ENCODE measurements around the gene FAM187B. TPM values are rescaled to one million over a fixed set of nuclear protein-coding genes. Genes with fewer than 3 reads are reported as not detected.

The FAM187B gene
- total RNA-seq, result under 1 TPM in 1 of 2 donors, not detected in 1; 0.20 TPM
- polyA plus RNA-seq (ENCODE audit: insufficient read length in 6 of 6), result not detected
- long read RNA-seq, donor 1, result 0 reads
- long read RNA-seq, donor 2, partial matches to known transcripts, result 122 of 122 reads
- long read RNA-seq, donor 2, other reads (novel, unspliced or antisense), result 0 of 122 reads
- long read RNA-seq, donor 3, result 0 reads
- long read RNA-seq, donor 4, partial matches to known transcripts, result 1 of 1 reads
- long read RNA-seq, donor 4, other reads (novel, unspliced or antisense), result 0 of 1 reads
- long read RNA-seq, donor 5, result 0 reads
- long read RNA-seq, donor 6, result 0 reads
- long read RNA-seq, donor 7, result 0 reads
- long read RNA-seq, donor 8, result 0 reads
- long read RNA-seq, donor 9, result 0 reads
- long read RNA-seq, donor 10, result 0 reads
- long read RNA-seq, donor 11, result 0 reads
- long read RNA-seq, donor 12, result 0 reads

DNA sequence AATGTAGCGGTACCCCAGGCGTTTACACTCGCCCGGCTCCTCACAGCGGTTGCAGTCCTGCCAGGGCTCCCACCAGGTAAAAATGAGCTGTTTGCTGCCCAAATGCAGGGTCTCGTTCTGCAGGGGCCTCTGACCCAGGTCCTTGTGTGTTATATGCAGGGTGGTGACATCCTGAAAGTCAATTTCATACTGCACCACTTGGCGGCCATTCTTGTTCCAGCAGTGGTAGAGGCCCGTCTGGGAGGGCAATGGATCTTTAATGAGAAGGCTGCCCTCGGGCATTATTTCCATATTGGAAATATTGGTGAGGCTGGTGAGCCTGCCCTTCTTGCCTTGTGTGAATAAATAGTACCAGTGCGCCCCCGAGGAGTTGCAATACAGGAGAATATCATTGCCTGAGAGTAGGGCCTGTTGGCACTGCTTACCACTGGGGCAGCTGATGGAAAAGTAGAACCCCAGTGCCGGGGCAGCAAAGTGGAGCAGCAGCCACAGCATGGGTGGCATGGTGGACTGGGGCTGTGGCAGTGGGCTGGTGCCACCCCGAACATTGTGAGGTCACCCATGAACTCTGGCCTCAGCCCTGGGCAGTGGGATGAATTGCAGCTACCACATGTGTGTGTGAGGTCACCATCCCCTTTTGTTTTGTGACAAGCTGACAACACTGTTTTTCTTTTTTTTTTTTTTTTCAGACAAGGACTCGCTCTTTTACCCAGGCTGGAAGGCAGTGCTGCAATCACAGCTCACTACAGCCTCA is at the start of gene FAM187B:
Gene FAM187B, minus strand, starts transcription at position 563 of the 754 bp plus-strand sequence. Its CDS starts 59 bp downstream, at position 504.
- no peak for TF ChIP-seq CTCF (IDR thresholded peaks at IDR 0.05)
- H3K4me1 ChIP-seq, result no peaks in the 10 kb centered on the region
- no peak within 1 kb of the TSS for H3K27ac ChIP-seq
- DNase-seq (no peak), ATAC-seq (no peak)
- no peaks in the 10 kb centered on the region for H3K9me3 ChIP-seq
- H3K36me3 ChIP-seq, result no peaks in the 10 kb centered on the region
- no peaks in the 10 kb centered on the region for H3K27me3 ChIP-seq
- no peak within 1 kb of the TSS for H3K4me3 ChIP-seq
- intact Hi-C loops (cut with DNase I), result no loop called here

DNA sequence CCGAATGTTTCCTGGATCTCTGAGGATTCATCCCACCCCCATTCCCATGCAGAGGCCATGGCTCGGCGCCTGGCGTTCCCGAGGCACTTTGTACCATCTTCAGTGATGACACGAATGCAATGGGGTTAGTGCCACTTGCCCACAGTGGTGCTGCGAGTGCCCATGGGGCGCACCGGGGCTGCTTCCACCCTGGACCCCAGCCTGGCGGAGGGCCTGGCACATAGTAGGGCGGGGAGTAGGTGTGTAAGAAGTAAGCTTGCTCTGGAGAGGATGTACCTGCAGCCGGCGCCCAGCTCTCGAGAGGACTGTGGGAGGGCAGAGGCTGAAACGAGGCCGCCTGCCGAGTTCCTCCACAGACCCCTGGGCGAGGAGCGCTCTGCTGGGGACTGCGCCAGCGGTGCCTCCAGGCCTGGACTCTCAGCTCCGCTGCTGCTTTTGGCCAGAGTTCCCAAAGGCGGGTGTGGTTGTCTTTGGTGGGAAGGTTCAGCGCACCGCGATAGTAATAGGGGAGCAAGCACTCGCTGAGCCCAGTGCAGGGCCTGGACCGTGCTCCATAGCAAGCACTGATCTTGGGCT is 48.3 kb upstream of the FAM187B start:
- H3K27ac ChIP-seq, result no peak overlapping the region
- peaks cover 0 to 4% of the 10 kb centered on the region in 2 donors for H3K27me3 ChIP-seq
- intact Hi-C loops (cut with DNase I), result no loop called here
- TF ChIP-seq CTCF (IDR thresholded peaks at IDR 0.05), result no peak
- DNase-seq (no peak), ATAC-seq (no peak)
- H3K36me3 ChIP-seq, result peaks cover 0 to 81% of the 10 kb centered on the region in 2 donors
- H3K4me3 ChIP-seq, result no peak overlapping the region
- no peaks in the 10 kb centered on the region for H3K9me3 ChIP-seq
- H3K4me1 ChIP-seq, result peaks cover 0 to 28% of the 10 kb centered on the region in 2 donors

DNA sequence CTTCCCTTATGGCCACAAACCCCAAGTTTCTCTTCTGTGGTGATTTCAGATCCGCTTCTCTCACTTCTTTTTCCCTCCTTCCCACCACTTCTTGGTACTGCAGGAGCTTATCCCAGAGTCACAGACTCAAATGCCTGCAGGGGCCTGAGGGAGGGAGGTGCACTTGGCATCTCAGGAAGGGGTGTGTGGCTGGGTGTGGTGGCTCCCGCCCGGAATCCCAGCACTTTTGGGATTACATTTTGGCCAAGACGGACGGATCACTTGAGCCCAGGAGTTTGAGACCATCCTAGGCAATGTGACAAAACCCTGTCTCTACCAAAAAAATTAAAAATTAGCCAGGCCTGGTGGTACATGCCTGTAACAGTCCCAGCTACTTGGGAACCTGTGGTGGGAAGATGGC is 45.8 kb upstream of the FAM187B start:
- Histone ChIP-seq H3K4me3 (no peak overlapping the region), H3K9me3 (no peaks in the 10 kb centered on the region), H3K4me1 (peaks cover 3 to 41% of the 10 kb centered on the region in 2 donors), H3K36me3 (peaks cover 0 to 95% of the 10 kb centered on the region in 2 donors), H3K27me3 (no peaks in the 10 kb centered on the region), H3K27ac (no peak overlapping the region)
- intact Hi-C loops (cut with DNase I), result no loop called here
- ATAC-seq, result no peak
- no peak for TF ChIP-seq CTCF (IDR thresholded peaks at IDR 0.05)
- no peak for DNase-seq

GRCh38 chr19:35273686-35274259 is 45.2 kb upstream of the FAM187B start:
- intact Hi-C loops (cut with DNase I), result no loop called here
- Histone ChIP-seq H3K36me3 (peaks cover 0 to 90% of the 10 kb centered on the region in 2 donors), H3K9me3 (no peaks in the 10 kb centered on the region), H3K4me3 (no peak overlapping the region), H3K27me3 (no peaks in the 10 kb centered on the region), H3K4me1 (peaks cover 3 to 41% of the 10 kb centered on the region in 2 donors), H3K27ac (no peak overlapping the region)
- no peak for TF ChIP-seq CTCF (IDR thresholded peaks at IDR 0.05)
- DNase-seq (no peak), ATAC-seq (no peak)

Measured in left lung (tissue), 14 donors.